SU-DHL-6 (cell line): ENCODE data around the gene DSCAML1.

Experiments
- H2AFZ ChIP-seq: fragments of 200-600 bp; sonication (generic); 2 replicates; pipeline ENCODE4 v1.6.1; 2014; ENCODE audit warnings: low read depth, mild to moderate bottlenecking, moderate library complexity, mixed read lengths, antibody characterized with exemption, low read length; ENCODE audit not compliant: severe bottlenecking
- H3F3A ChIP-seq: fragments of 200-600 bp; shearing (Covaris generic); 2 replicates; pipeline ENCODE4 v1.6.0; 2016; ENCODE audit warnings: antibody characterized with exemption, mild to moderate bottlenecking; ENCODE audit not compliant: insufficient read depth
- H3K27ac ChIP-seq: fragments of 200-600 bp; sonication (generic); 2 replicates; pipeline ENCODE4 v1.5.1; 2016; ENCODE audit warnings: low read depth, mild to moderate bottlenecking, low read length, moderate library complexity, mixed read lengths
- H3K27me3 ChIP-seq: fragments of 200-600 bp; sonication (generic), shearing (Covaris generic); 2 replicates; pipeline ENCODE4 v1.6.0; 2014; ENCODE audit warnings: mild to moderate bottlenecking, low read length
- H3K36me3 ChIP-seq: fragments of 200-600 bp; sonication (generic); 2 replicates; pipeline ENCODE4 v1.6.1; 2014; ENCODE audit warnings: mild to moderate bottlenecking, low read length, mixed read lengths
- H3K4me2 ChIP-seq: fragments of 300-600, 200-600 bp; shearing (Covaris generic), sonication (generic); 2 replicates; pipeline ENCODE4 v1.6.0; 2014; ENCODE audit warnings: low read length, low read depth, mild to moderate bottlenecking; ENCODE audit not compliant: poor library complexity, severe bottlenecking
- H3K4me3 ChIP-seq: fragments of 200-600 bp; sonication (generic); 2 replicates; pipeline ENCODE4 v1.5.1; 2014; ENCODE audit warnings: antibody characterized with exemption, low read length, mild to moderate bottlenecking, mixed read lengths; ENCODE audit not compliant: insufficient read depth, poor library complexity, severe bottlenecking
- H3K79me2 ChIP-seq: fragments of 200-600 bp; sonication (generic); 2 replicates; pipeline ENCODE4 v1.6.1; 2014; ENCODE audit warnings: mild to moderate bottlenecking, low read length, moderate library complexity; ENCODE audit not compliant: insufficient read depth
- H3K9ac ChIP-seq: fragments of 200-600 bp; sonication (generic); 2 replicates; pipeline ENCODE4 v1.7.0; 2014; ENCODE audit warnings: mild to moderate bottlenecking, low read length
- H3K9me2 ChIP-seq: fragments of 200-600 bp; sonication (generic); replicated peaks from 2 replicates; pipeline ENCODE4 v1.6.1; 2014; ENCODE audit warnings: low read length; ENCODE audit not compliant: insufficient read depth
- H3K9me3 ChIP-seq: fragments of 200-600 bp; sonication (generic); 2 replicates; pipeline ENCODE4 v1.6.1; 2014; ENCODE audit warnings: low read length, mixed read lengths; ENCODE audit not compliant: insufficient read depth
- H4K20me1 ChIP-seq: fragments of 200-600 bp; sonication (generic); 2 replicates; pipeline ENCODE4 v1.6.1; 2014; ENCODE audit warnings: low read depth, mild to moderate bottlenecking, antibody characterized with exemption, low read length, moderate library complexity, mixed read lengths
- EZH2phosphoT487 ChIP-seq: fragments of 200-600 bp; sonication (generic), shearing (Covaris generic); conservative IDR thresholded peaks from 2 replicates; pipeline ENCODE4 v1.6.1; 2018; ENCODE audit warnings: mild to moderate bottlenecking, antibody characterized with exemption, low read length, moderate library complexity, mixed read lengths
- TF ChIP-seq, protein P1 (sequence below): fragments of 200-600 bp; sonication (generic); IDR thresholded peaks from one replicate; pipeline ENCODE4 v1.5.1; 2017; ENCODE audit warnings: antibody characterized with exemption, mild to moderate bottlenecking, low read length, moderate library complexity; ENCODE audit not compliant: insufficient read depth, poor library complexity, severe bottlenecking

The DSCAML1 gene

GRCh38 chr11:117477721-117478120 lies 319.3 kb downstream of the DSCAML1 start:
- no peak overlapping the region for H3K4me2 ChIP-seq
- no peaks in the 10 kb centered on the region for H3K79me2 ChIP-seq
- H3K27ac ChIP-seq, result no peak overlapping the region
- no peaks in the 10 kb centered on the region for H3F3A ChIP-seq
- TF ChIP-seq EZH2phosphoT487, result no peak
- TF ChIP-seq, protein P1, sequence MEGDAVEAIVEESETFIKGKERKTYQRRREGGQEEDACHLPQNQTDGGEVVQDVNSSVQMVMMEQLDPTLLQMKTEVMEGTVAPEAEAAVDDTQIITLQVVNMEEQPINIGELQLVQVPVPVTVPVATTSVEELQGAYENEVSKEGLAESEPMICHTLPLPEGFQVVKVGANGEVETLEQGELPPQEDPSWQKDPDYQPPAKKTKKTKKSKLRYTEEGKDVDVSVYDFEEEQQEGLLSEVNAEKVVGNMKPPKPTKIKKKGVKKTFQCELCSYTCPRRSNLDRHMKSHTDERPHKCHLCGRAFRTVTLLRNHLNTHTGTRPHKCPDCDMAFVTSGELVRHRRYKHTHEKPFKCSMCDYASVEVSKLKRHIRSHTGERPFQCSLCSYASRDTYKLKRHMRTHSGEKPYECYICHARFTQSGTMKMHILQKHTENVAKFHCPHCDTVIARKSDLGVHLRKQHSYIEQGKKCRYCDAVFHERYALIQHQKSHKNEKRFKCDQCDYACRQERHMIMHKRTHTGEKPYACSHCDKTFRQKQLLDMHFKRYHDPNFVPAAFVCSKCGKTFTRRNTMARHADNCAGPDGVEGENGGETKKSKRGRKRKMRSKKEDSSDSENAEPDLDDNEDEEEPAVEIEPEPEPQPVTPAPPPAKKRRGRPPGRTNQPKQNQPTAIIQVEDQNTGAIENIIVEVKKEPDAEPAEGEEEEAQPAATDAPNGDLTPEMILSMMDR, result no peak
- no peak overlapping the region for H2AFZ ChIP-seq
- H4K20me1 ChIP-seq, result no peaks in the 10 kb centered on the region
- no peaks in the 10 kb centered on the region for H3K9me2 ChIP-seq
- no peak overlapping the region for H3K9ac ChIP-seq
- no peak overlapping the region for H3K4me3 ChIP-seq
- no peaks in the 10 kb centered on the region; the same call in 1 of the 2 replicates for H3K27me3 ChIP-seq
- H3K9me3 ChIP-seq, result no peaks in the 10 kb centered on the region
- no peaks in the 10 kb centered on the region for H3K36me3 ChIP-seq

GRCh38 chr11:117476531-117477142 lies 320.4 kb downstream of the DSCAML1 start:
- H3K27ac ChIP-seq, result no peak overlapping the region
- no peak overlapping the region for H3K9ac ChIP-seq
- no peaks in the 10 kb centered on the region for H3F3A ChIP-seq
- H2AFZ ChIP-seq, result no peak overlapping the region
- TF ChIP-seq EZH2phosphoT487, result no peak
- TF ChIP-seq, protein P1, result no peak
- no peaks in the 10 kb centered on the region for H3K36me3 ChIP-seq
- H3K9me2 ChIP-seq, result no peaks in the 10 kb centered on the region
- H3K9me3 ChIP-seq, result no peaks in the 10 kb centered on the region
- no peaks in the 10 kb centered on the region for H3K79me2 ChIP-seq
- H3K4me2 ChIP-seq, result no peak overlapping the region
- no peaks in the 10 kb centered on the region for H4K20me1 ChIP-seq
- no peak overlapping the region for H3K4me3 ChIP-seq
- H3K27me3 ChIP-seq, result no peaks in the 10 kb centered on the region; the same call in 1 of the 2 replicates

GRCh38 chr11:117475716-117476530 lies 321.1 kb downstream of the DSCAML1 start:
- Histone ChIP-seq H3K9me3 (no peaks in the 10 kb centered on the region), H3K4me3 (no peak overlapping the region), H3F3A (no peaks in the 10 kb centered on the region), H4K20me1 (no peaks in the 10 kb centered on the region), H3K27me3 (no peaks in the 10 kb centered on the region; the same call in 1 of the 2 replicates), H3K27ac (no peak overlapping the region), H3K9ac (no peak overlapping the region), H3K9me2 (no peaks in the 10 kb centered on the region), H3K36me3 (no peaks in the 10 kb centered on the region), H3K4me2 (no peak overlapping the region), H2AFZ (no peak overlapping the region), H3K79me2 (no peaks in the 10 kb centered on the region)
- TF ChIP-seq, protein P1, result no peak
- TF ChIP-seq EZH2phosphoT487, result no peak
